H1 (cell line): ENCODE results near the gene ADGRD2. TPM values are rescaled to one million over a fixed set of nuclear protein-coding genes. Genes with fewer than 3 reads are reported as not detected.

Experiments used
- CTCF ChIA-PET: fragments of 300-600 bp; sonication (Branson Sonifier 250); formaldehyde crosslinking; loops from one replicate; lab custom pipeline; 2021; ENCODE audit not compliant: partially characterized antibody; lab: Charles Lee
- POLR2A ChIA-PET: fragments of 300-600 bp; sonication (Branson Sonifier 250); formaldehyde crosslinking; loops from one replicate; lab custom pipeline; 2021; ENCODE audit warnings: inconsistent platforms; ENCODE audit not compliant: partially characterized antibody; lab: Charles Lee
- DNase-seq, 2 experiments: peaks; one replicate each; pipeline versions ENCODE4 v3.0.0 to v3.0.0-alpha.2; 2010 to 2022; ENCODE audit warnings: low spot score in 2 of 2, low read depth in 1 of 2, mixed read lengths in 1 of 2
- FAIRE-seq: peaks from 2 replicates; lab custom pipeline; 2011; peaks lifted over from hg19 to GRCh38; lab: Jason Lieb, UNC
- H2AFZ ChIP-seq: 2 replicates; pipeline ENCODE4 v1.8.1; 2012; ENCODE audit warnings: low read length, inconsistent platforms
- H2AK5ac ChIP-seq: 2 replicates; pipeline ENCODE4 v1.6.1; 2013; ENCODE audit warnings: low read depth, low read length
- H2BK120ac ChIP-seq: replicated peaks from 2 replicates; pipeline ENCODE3; 2013; ENCODE audit warnings: low read depth, low read length, inconsistent platforms
- H2BK12ac ChIP-seq: 2 replicates; pipeline ENCODE4 v1.6.1; 2013; ENCODE audit warnings: low read depth, low read length
- H2BK15ac ChIP-seq: 2 replicates; pipeline ENCODE4 v1.6.1; 2013; ENCODE audit warnings: low read length
- H2BK20ac ChIP-seq: 2 replicates; pipeline ENCODE4 v1.6.1; 2013; ENCODE audit warnings: low read length
- H2BK5ac ChIP-seq: 2 replicates; pipeline ENCODE4 v1.6.1; 2013; ENCODE audit warnings: low read depth, low read length
- H3K14ac ChIP-seq: 2 replicates; pipeline ENCODE4 v1.6.1; 2013; ENCODE audit warnings: inconsistent platforms; ENCODE audit not compliant: insufficient read length
- H3K18ac ChIP-seq: 2 replicates; pipeline ENCODE4 v1.6.1; 2013; ENCODE audit warnings: low read length; ENCODE audit errors: extremely low read depth
- H3K23ac ChIP-seq: 2 replicates; pipeline ENCODE4 v1.6.1; 2013; ENCODE audit warnings: inconsistent platforms; ENCODE audit not compliant: insufficient read length
- H3K23me2 ChIP-seq: 2 replicates; pipeline ENCODE4 v1.6.1; 2013; ENCODE audit warnings: low read depth, low read length
- H3K27ac ChIP-seq: 2 replicates; pipeline ENCODE4 v1.6.1; 2011; ENCODE audit warnings: low read depth, low read length, inconsistent platforms
- H3K27me3 ChIP-seq, 4 experiments: replicated peaks in 1 of 4; 1 replicate in 1 of 4; 2 replicates in 3 of 4; pipeline versions ENCODE4 v1.6.1 to v1.8.1; 2011 to 2013; ENCODE audit warnings: low read length in 3 of 4, mild to moderate bottlenecking in 3 of 4, inconsistent platforms in 2 of 4, mixed read lengths in 2 of 4, moderate library complexity in 1 of 4; ENCODE audit not compliant: control insufficient read depth in 3 of 4, insufficient read depth in 3 of 4; ENCODE audit errors: extremely low read depth in 1 of 4
- H3K36me3 ChIP-seq, 4 experiments: 2 replicates each; pipeline versions ENCODE4 v1.6.1 to v1.8.1; 2011 to 2013; ENCODE audit warnings: mild to moderate bottlenecking in 4 of 4, low read length in 3 of 4, moderate library complexity in 2 of 4, control low read depth in 1 of 4, inconsistent platforms in 1 of 4; ENCODE audit not compliant: insufficient read depth in 4 of 4, control insufficient read depth in 2 of 4
- H3K4ac ChIP-seq: replicated peaks from 2 replicates; pipeline ENCODE3; 2013; ENCODE audit warnings: low read length, low read depth, mixed read lengths, inconsistent platforms; ENCODE audit not compliant: insufficient read length
- H3K4me1 ChIP-seq, 4 experiments: replicated peaks in 1 of 4; 1 replicate in 1 of 4; 2 replicates in 3 of 4; pipeline versions ENCODE4 v1.6.1 to v1.8.1; 2011 to 2013; ENCODE audit warnings: low read length in 3 of 4, inconsistent platforms in 2 of 4, mixed read lengths in 1 of 4; ENCODE audit not compliant: insufficient read depth in 4 of 4, control insufficient read depth in 3 of 4
- H3K4me2 ChIP-seq, 2 experiments: 2 replicates each; pipeline versions ENCODE4 v1.6.1 to v1.8.1; 2011 to 2013; ENCODE audit warnings: low read depth in 2 of 2, low read length in 2 of 2, control low read depth in 1 of 2, inconsistent platforms in 1 of 2, mild to moderate bottlenecking in 1 of 2; ENCODE audit not compliant: insufficient read depth in 1 of 2
- H3K4me3 ChIP-seq, 4 experiments: fragments of 200-600, 300-600 bp in 1 of 4; sonication (generic), shearing (Covaris generic), sonication (Bioruptor Twin) in 1 of 4; 2 replicates each; pipeline versions ENCODE4 v1.5.1 to v1.8.1; 2011 to 2016; ENCODE audit warnings: low read length in 4 of 4, low read depth in 3 of 4, control low read depth in 2 of 4, inconsistent platforms in 2 of 4, mild to moderate bottlenecking in 2 of 4, mixed read lengths in 1 of 4, moderate library complexity in 1 of 4; ENCODE audit not compliant: insufficient read depth in 2 of 4; ENCODE audit errors: extremely low read depth in 1 of 4
- H3K56ac ChIP-seq: replicated peaks from 2 replicates; pipeline ENCODE3; 2013; ENCODE audit warnings: low read depth, mild to moderate bottlenecking, mixed read lengths, low read length, inconsistent platforms; ENCODE audit not compliant: insufficient read length
- H3K79me1 ChIP-seq: 2 replicates; pipeline ENCODE4 v1.6.1; 2013; ENCODE audit warnings: low read depth, low read length, control low read depth
- H3K79me2 ChIP-seq, 2 experiments: 2 replicates each; pipeline versions ENCODE4 v1.6.1 to v1.8.1; 2012 to 2013; ENCODE audit warnings: low read length in 2 of 2, mild to moderate bottlenecking in 2 of 2, inconsistent platforms in 1 of 2; ENCODE audit not compliant: insufficient read depth in 2 of 2, control insufficient read depth in 1 of 2
- H3K9ac ChIP-seq, 4 experiments: replicated peaks in 1 of 4; 1 replicate in 1 of 4; 2 replicates in 3 of 4; pipeline versions ENCODE4 v1.6.1 to v1.8.1; 2011 to 2013; ENCODE audit warnings: low read depth in 3 of 4, low read length in 3 of 4, control low read depth in 2 of 4, mild to moderate bottlenecking in 2 of 4, moderate library complexity in 2 of 4, inconsistent platforms in 1 of 4; ENCODE audit errors: extremely low read depth in 1 of 4
- H3K9me3 ChIP-seq, 2 experiments: 2 replicates each; pipeline versions ENCODE4 v1.6.1 to v1.8.1; 2012 to 2013; ENCODE audit warnings: mild to moderate bottlenecking in 2 of 2, moderate library complexity in 2 of 2, control low read depth in 1 of 2, inconsistent platforms in 1 of 2, low read depth in 1 of 2, low read length in 1 of 2, mixed read lengths in 1 of 2; ENCODE audit not compliant: insufficient read depth in 2 of 2
- H4K20me1 ChIP-seq, 2 experiments: replicated peaks in 1 of 2; 2 replicates each; pipeline versions ENCODE3 to v1.8.1; 2011 to 2013; ENCODE audit warnings: inconsistent platforms in 2 of 2, low read length in 2 of 2, mild to moderate bottlenecking in 1 of 2; ENCODE audit not compliant: insufficient read depth in 2 of 2, control insufficient read depth in 1 of 2
- H4K5ac ChIP-seq: 2 replicates; pipeline ENCODE4 v1.6.1; 2013; ENCODE audit warnings: low read length, low read depth, mixed read lengths, inconsistent platforms; ENCODE audit not compliant: insufficient read length
- H4K8ac ChIP-seq: 2 replicates; pipeline ENCODE4 v1.8.0; 2013; ENCODE audit warnings: mild to moderate bottlenecking, moderate library complexity, low read length, inconsistent platforms; ENCODE audit not compliant: insufficient read depth; ENCODE audit errors: extremely low read depth
- H4K91ac ChIP-seq: replicated peaks from 2 replicates; pipeline ENCODE3; 2013; ENCODE audit warnings: low read length, mixed read lengths, inconsistent platforms; ENCODE audit not compliant: insufficient read length
- EGR1 ChIP-seq: IDR thresholded peaks from 2 replicates; pipeline ENCODE4 v1.6.1; 2011; ENCODE audit warnings: low read depth, low read length, borderline replicate concordance
- HDAC6 ChIP-seq: IDR thresholded peaks from one replicate; pipeline ENCODE4 v1.7.1; 2012; ENCODE audit warnings: low read depth, mild to moderate bottlenecking, inconsistent platforms, low read length, moderate library complexity
- RXRA ChIP-seq: IDR thresholded peaks from 2 replicates; pipeline ENCODE4 v1.6.1; 2011; ENCODE audit warnings: low read depth, mild to moderate bottlenecking, low read length, moderate library complexity; ENCODE audit not compliant: insufficient read depth
- SIN3A ChIP-seq, 2 experiments: IDR thresholded peaks in 1 of 2; conservative IDR thresholded peaks in 1 of 2; 2 replicates each; pipeline ENCODE4 v1.6.1; 2011 to 2012; ENCODE audit warnings: low read length in 2 of 2, improper control_type of control experiment in 1 of 2, low read depth in 1 of 2, mild to moderate bottlenecking in 1 of 2
- TCF12 ChIP-seq: IDR thresholded peaks from 2 replicates; pipeline ENCODE4 v1.6.1; 2011; ENCODE audit warnings: low read depth, mild to moderate bottlenecking, low read length
- WGBS, 2 experiments: shearing (Covaris generic) in 1 of 2; methylation state at CpG; one replicate each; pipeline versions ENCODE4 v1.1.6 to v1.1.7; 2013 to 2015; ENCODE audit warnings: low lambda C conversion rate in 2 of 2, mixed read lengths in 2 of 2, inconsistent platforms in 1 of 2, low coverage in 1 of 2, missing lambda C conversion rate in 1 of 2; ENCODE audit not compliant: insufficient replicate concordance in 2 of 2, insufficient coverage in 1 of 2, insufficient read length in 1 of 2; ENCODE audit errors: extremely low coverage in 1 of 2, missing lambda C conversion rate in 1 of 2; 5-methylcytosine and 5-hydroxymethylcytosine counted together
- polyA plus RNA-seq, 7 experiments: library from polyadenylated mRNA; depleted of rRNA in 3 of 7; stranded (reverse) in 5 of 7; unstranded in 2 of 7; fragments of >200 nt in 5 of 7; fragments of 200-250 nt in 2 of 7; gene quantifications; 1 replicate in 5 of 7; 2 replicates in 1 of 7; 4 replicates in 1 of 7; pipeline versions ENCODE4 v1.2.1 to v1.2.3, GENCODE V29; 2011 to 2013; ENCODE audit warnings: missing spikeins in 2 of 7, mixed read lengths in 2 of 7
- total RNA-seq: library from RNA; stranded (reverse); fragmentation: NEBNext Ultra II Directional; extraction: Animal tissue kit (Norgen Biotek cat#: 25700); gene quantifications from 2 replicates; pipeline ENCODE4 v1.2.1, GENCODE V29; 2021

The ADGRD2 gene
- total and polyA plus RNA-seq, 2 of the 8 experiments (the other 6 are each of a cell fraction or from before 2014, with no cell fraction given) = 0.41 to 1.4 TPM

GRCh38 chr9:124498499-124499146 lies 48.4 kb downstream of the ADGRD2 start:
- FAIRE-seq (no peak), DNase-seq (no peak)
- no peak overlapping the region for H3K23ac ChIP-seq
- H3K4me3 ChIP-seq = no peak overlapping the region
- 80% methylated on average over 10 of the region's 15 CpGs; no CpG with 5 or more reads in 1 of the 2 experiments for WGBS, 2 experiments
- POLR2A ChIA-PET = interaction anchor here (3.6 kb wide), 1 partner anchor 12 kb away, joined by 11 read pairs; no protein-coding TSS in a partner anchor
- no peak overlapping the region for H2BK5ac ChIP-seq
- H3K79me1 ChIP-seq = no peaks in the 10 kb centered on the region
- no peak overlapping the region for H3K27ac ChIP-seq
- no peak overlapping the region for H2BK120ac ChIP-seq
- H3K36me3 ChIP-seq = peaks cover 0 to 6% (median 0%) of the 10 kb centered on the region in 4 experiments; a peak in 1 of 8 replicates
- H2AK5ac ChIP-seq = no peak overlapping the region
- H4K20me1 ChIP-seq = peaks cover 0 to 2% of the 10 kb centered on the region in 2 experiments
- H3K4me1 ChIP-seq = peaks cover 0 to 7% (median 3%) of the 10 kb centered on the region in 4 experiments; a peak in 4 of 7 replicates
- TF ChIP-seq RXRA (no peak), HDAC6 (no peak), SIN3A (conservative IDR thresholded peaks at IDR 0.05 in 1 of 2, IDR thresholded peaks at IDR 0.05 in 1 of 2; ENCODE audit: low read depth in 1 of 2, low read length in 2 of 2) (no peak), EGR1 (no peak), TCF12 (no peak)
- no peaks in the 10 kb centered on the region; the same call in 1 of the 2 replicates for H3K23me2 ChIP-seq
- H4K91ac ChIP-seq = no peak overlapping the region
- H4K8ac ChIP-seq = no peak overlapping the region
- no peaks in the 10 kb centered on the region for H3K79me2 ChIP-seq
- H3K27me3 ChIP-seq = peaks cover 16 to 31% (median 28%) of the 10 kb centered on the region in 4 experiments
- H3K4ac ChIP-seq = no peak overlapping the region
- H2BK20ac ChIP-seq = peak overlapping the region; percentile 72; the same call in 1 of the 2 replicates
- H3K56ac ChIP-seq = no peak overlapping the region
- H4K5ac ChIP-seq = no peak overlapping the region
- CTCF ChIA-PET = interaction anchor here (0.6 to 2.8 kb wide), 4 partner anchors 10 to 79 kb away, joined by 3 to 8 read pairs (median 4); no protein-coding TSS in a partner anchor
- H3K14ac ChIP-seq = no peak overlapping the region
- H2AFZ ChIP-seq = no peak overlapping the region
- no peaks in the 10 kb centered on the region; a peak in 1 of 4 replicates for H3K9me3 ChIP-seq
- H3K18ac ChIP-seq = no peak overlapping the region
- no peak overlapping the region for H3K9ac ChIP-seq
- H2BK12ac ChIP-seq = no peak overlapping the region
- 0 out of 2 replicates have a peak overlapping the region, but pooled peaks have one; percentile 75 for H2BK15ac ChIP-seq
- H3K4me2 ChIP-seq = no peak overlapping the region
